K562 (cell line): Measurements from ENCODE around the gene FLII. TPM values are rescaled to one million over a fixed set of nuclear protein-coding genes. Genes with fewer than 3 reads are reported as not detected.

Experiments used
- ATAC-seq: fragments of 200-7000 bp; cut with Tn5 transposase; 3 replicates; pipeline ENCODE4 v1.9.1; 2020; ENCODE audit warnings: moderate library complexity
- BruUV-seq: library from RNA; stranded (reverse); fragments of 400-500 nt; replicated peaks from 2 replicates; lab custom pipeline; 2021; lab: Mats Ljungman, UMichigan
- CTCF ChIA-PET: fragments of 300-600 bp; formaldehyde crosslinking; extraction: SDS; loops from one replicate; lab custom pipeline; 2021; ENCODE audit warnings: low intra/inter-chr PET ratio; lab: Yijun Ruan, JAX
- POLR2A ChIA-PET: fragments of 300-600, 350-650 bp; sonication (Branson Sonifier 250); formaldehyde crosslinking; extraction: SDS; loops from one replicate; lab custom pipeline; 2021; ENCODE audit warnings: antibody characterized with exemption, inconsistent platforms; lab: Yijun Ruan, JAX
- DNase-seq, 4 experiments: peaks; one replicate each; pipeline versions ENCODE4 v3.0.0 to v3.0.0-alpha.2; 2011 to 2018; ENCODE audit warnings: low spot score in 3 of 4, mixed read lengths in 3 of 4; ENCODE audit errors: extremely low read depth in 1 of 4
- FAIRE-seq: peaks from 2 replicates; lab custom pipeline; 2011; peaks lifted over from hg19 to GRCh38; lab: Jason Lieb, UNC
- H2AFZ ChIP-seq: 2 replicates; pipeline ENCODE4 v1.6.0; 2011; ENCODE audit warnings: low read depth, low read length, control low read depth, inconsistent platforms
- H3K27ac ChIP-seq: fragments of 200-600 bp; 3 replicates; pipeline ENCODE4 v1.8.0; 2011; ENCODE audit warnings: low read depth, mild to moderate bottlenecking, control low read depth, inconsistent platforms, low read length, moderate library complexity, mixed read lengths; ENCODE audit errors: extremely low read depth
- H3K27me3 ChIP-seq, 2 experiments: fragments of 300-600 bp in 1 of 2; 2 replicates in 1 of 2; 3 replicates in 1 of 2; pipeline versions ENCODE4 v1.6.0 to v1.8.0; 2011; ENCODE audit warnings: inconsistent platforms in 2 of 2, low read length in 2 of 2, mild to moderate bottlenecking in 1 of 2, mixed read lengths in 1 of 2, moderate library complexity in 1 of 2; ENCODE audit not compliant: control insufficient read depth in 2 of 2, insufficient read depth in 2 of 2
- H3K36me3 ChIP-seq: fragments of 300-600 bp; 3 replicates; pipeline ENCODE4 v1.8.0; 2011; ENCODE audit warnings: mild to moderate bottlenecking, low read length, inconsistent platforms; ENCODE audit not compliant: control insufficient read depth, insufficient read depth
- H3K4me1 ChIP-seq, 2 experiments: fragments of 200-600 bp in 1 of 2; replicated peaks in 1 of 2; 2 replicates in 1 of 2; 3 replicates in 1 of 2; pipeline versions ENCODE4 v1.5.1 to v1.8.0; 2011; ENCODE audit warnings: inconsistent platforms in 2 of 2, low read length in 2 of 2, mild to moderate bottlenecking in 1 of 2, mixed read lengths in 1 of 2, moderate library complexity in 1 of 2; ENCODE audit not compliant: control insufficient read depth in 2 of 2, insufficient read depth in 2 of 2
- H3K4me2 ChIP-seq: 2 replicates; pipeline ENCODE4 v1.6.1; 2011; ENCODE audit warnings: low read length, control low read depth, inconsistent platforms, mixed read lengths; ENCODE audit not compliant: insufficient read depth
- H3K4me3 ChIP-seq: fragments of 200-600 bp; sonication (generic), shearing (Covaris generic); 2 replicates; pipeline ENCODE4 v1.5.1; 2016; ENCODE audit warnings: control low read depth, inconsistent platforms
- H3K79me2 ChIP-seq: fragments of 200-600 bp; 3 replicates; pipeline ENCODE4 v1.8.0; 2011; ENCODE audit warnings: low read length, inconsistent platforms; ENCODE audit not compliant: control insufficient read depth, insufficient read depth
- H3K9ac ChIP-seq, 2 experiments: 2 replicates each; pipeline versions ENCODE4 v1.6.0 to v1.6.1; 2011; ENCODE audit warnings: low read depth in 2 of 2, low read length in 2 of 2, control low read depth in 1 of 2, inconsistent platforms in 1 of 2, mild to moderate bottlenecking in 1 of 2, mixed read lengths in 1 of 2; ENCODE audit not compliant: insufficient read depth in 1 of 2
- H3K9me1 ChIP-seq: one replicate; pipeline ENCODE4 v1.6.0; 2011; ENCODE audit warnings: inconsistent platforms, mild to moderate bottlenecking, low read length, moderate library complexity; ENCODE audit not compliant: control insufficient read depth, insufficient read depth
- H3K9me3 ChIP-seq: replicated peaks from 2 replicates; pipeline ENCODE4 v1.5.1; 2011; ENCODE audit warnings: low read depth, low read length, inconsistent platforms; ENCODE audit not compliant: control insufficient read depth, insufficient read depth
- H4K20me1 ChIP-seq: replicated peaks from 2 replicates; pipeline ENCODE4 v1.6.1; 2011; ENCODE audit warnings: low read length, inconsistent platforms, mixed read lengths; ENCODE audit not compliant: control insufficient read depth, insufficient read depth
- ASH1L ChIP-seq: fragments of 450-650 bp; IDR thresholded peaks from 2 replicates; pipeline ENCODE4 v1.6.1; 2018; ENCODE audit warnings: borderline replicate concordance, mild to moderate bottlenecking, low read depth; ENCODE audit not compliant: partially characterized antibody
- PML ChIP-seq: IDR thresholded peaks from 2 replicates; pipeline ENCODE4 v1.6.1; 2012; ENCODE audit warnings: low read length, inconsistent platforms
- SMC3 ChIP-seq: conservative IDR thresholded peaks from 2 replicates; pipeline ENCODE4 v1.6.1; 2011; ENCODE audit warnings: low read depth, low read length, improper control_type of control experiment; ENCODE audit not compliant: insufficient read depth
- THRA ChIP-seq: fragments of 450-650 bp; IDR thresholded peaks from 2 replicates; pipeline ENCODE4 v1.6.1; 2017; ENCODE audit warnings: mild to moderate bottlenecking, moderate library complexity
- WGBS: fragments of 100-300 bp; shearing (Covaris generic); methylation state at CpG from one replicate; pipeline ENCODE4 v1.1.6; 2016; ENCODE audit warnings: low coverage, mixed read lengths; ENCODE audit not compliant: insufficient coverage; ENCODE audit errors: missing lambda C conversion rate; 5-methylcytosine and 5-hydroxymethylcytosine counted together
- in situ Hi-C: fragments of 300-500 bp; cut with MboI; formaldehyde crosslinking; loops from 4 replicates; pipeline ENCODE4 v1.15.0; 2018; ENCODE audit warnings: inconsistent platforms, mixed read lengths
- intact Hi-C: fragments of 100-400 bp; cut with micrococcal nuclease; formaldehyde crosslinking; loops from 2 replicates; pipeline ENCODE4 v1.14.2; 2022
- polyA plus RNA-seq, 8 experiments: library from polyadenylated mRNA; depleted of rRNA in 4 of 8; stranded (reverse) in 5 of 8; unstranded in 3 of 8; fragments of >200 nt; fragmentation: Nextera tagmentation in 2 of 8; fragmentation: Illumina TruSeq in 1 of 8; extraction: Ambion mirVana in 2 of 8; extraction: Trizol in 1 of 8; gene quantifications; 2 replicates each; pipeline versions ENCODE4 v1.2.1 to v1.2.3, GENCODE V29; 2011 to 2014; ENCODE audit warnings: inconsistent platforms in 1 of 8, missing spikeins in 1 of 8
- total RNA-seq, 7 experiments: library from RNA; depleted of rRNA in 6 of 7; stranded (reverse); fragments of >200 nt in 6 of 7; fragmentation: Illumina TruSeq in 2 of 7; extraction: Trizol in 2 of 7; gene quantifications; 2 replicates each; pipeline versions ENCODE4 v1.2.1 to v1.2.3, GENCODE V29; 2011 to 2021; ENCODE audit warnings: low replicate concordance in 1 of 7
- TF ChIP-seq, protein P1 (sequence below), 2 experiments: IDR thresholded peaks in 1 of 2; conservative IDR thresholded peaks in 1 of 2; 2 replicates each; pipeline ENCODE4 v1.6.1; 2016; ENCODE audit warnings: low read depth in 2 of 2, mild to moderate bottlenecking in 1 of 2, missing compliant biosample characterization in 1 of 2, missing genetic modification characterization in 1 of 2, moderate library complexity in 1 of 2

FLII gene
- total and polyA plus RNA-seq, 9 of the 15 experiments (the other 6 are each of a cell fraction or from before 2014, with no cell fraction given): 11.7 to 126 (median 82.5) TPM

- Histone ChIP-seq H3K9me3 (no peaks in the 10 kb centered on the region), H3K27ac (no peak overlapping the region), H3K36me3 (peaks cover 69% of the 10 kb centered on the region; the same call in 2 of the 3 replicates), H3K4me2 (no peak overlapping the region), H3K27me3 (no peaks in the 10 kb centered on the region), H3K9ac (no peak overlapping the region), H3K9me1 (peaks cover 2% of the 10 kb centered on the region), H2AFZ (no peak overlapping the region), H4K20me1 (peaks cover 3% of the 10 kb centered on the region; the same call in 1 of the 2 replicates), H3K4me1 (peaks cover 3 to 18% of the 10 kb centered on the region in 2 experiments; a peak in 4 of 5 replicates), H3K4me3 (no peak overlapping the region), H3K79me2 (no peaks in the 10 kb centered on the region)
- whole genome bisulfite sequencing: 95% methylated on average over 7 of the region's 15 CpGs
- ChIA-PET POLR2A (no interaction called here), CTCF (no interaction called here)
- TF ChIP-seq, protein P1, sequence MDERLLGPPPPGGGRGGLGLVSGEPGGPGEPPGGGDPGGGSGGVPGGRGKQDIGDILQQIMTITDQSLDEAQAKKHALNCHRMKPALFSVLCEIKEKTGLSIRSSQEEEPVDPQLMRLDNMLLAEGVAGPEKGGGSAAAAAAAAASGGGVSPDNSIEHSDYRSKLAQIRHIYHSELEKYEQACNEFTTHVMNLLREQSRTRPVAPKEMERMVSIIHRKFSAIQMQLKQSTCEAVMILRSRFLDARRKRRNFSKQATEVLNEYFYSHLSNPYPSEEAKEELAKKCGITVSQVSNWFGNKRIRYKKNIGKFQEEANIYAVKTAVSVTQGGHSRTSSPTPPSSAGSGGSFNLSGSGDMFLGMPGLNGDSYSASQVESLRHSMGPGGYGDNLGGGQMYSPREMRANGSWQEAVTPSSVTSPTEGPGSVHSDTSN (CRISPR knock-in tag; IDR thresholded peaks at IDR 0.05; ENCODE audit: low read depth): no peak
- TF ChIP-seq, protein P1 (tag; conservative IDR thresholded peaks at IDR 0.05; ENCODE audit: low read depth): no peak
- TF ChIP-seq ASH1L (no peak), PML (no peak), SMC3 (no peak), THRA (no peak)
- DNase-seq (no peak), ATAC-seq (no peak), FAIRE-seq (no peak)
- no TSS peak for BruUV-seq
- intact Hi-C loops (no loop called here), in situ Hi-C loops (no loop called here)
Observed at GRCh38 chr17:18251204-18251603, 7.3 kb downstream of the FLII start.
